CD4-positive, alpha-beta T cell (primary cell): ENCODE results near the gene ACCSL. TPM values are rescaled to one million over a fixed set of nuclear protein-coding genes. Genes with fewer than 3 reads are reported as not detected.

Source experiments
- ATAC-seq: fragments of 200-7000 bp; cut with Tn5 transposase; one replicate; pipeline ENCODE4 v1.10.0; 2022; ENCODE audit warnings: mild to moderate bottlenecking; ENCODE audit not compliant: poor library complexity
- CTCF ChIA-PET: fragments of 350-600 bp; sonication (Branson Sonifier 250); formaldehyde crosslinking; loops from one replicate; lab custom pipeline; 2021; ENCODE audit warnings: antibody characterized with exemption, inconsistent platforms; lab: Charles Lee
- POLR2A ChIA-PET: fragments of 350-600 bp; sonication (Branson Sonifier 250); formaldehyde crosslinking; loops from one replicate; lab custom pipeline; 2021; ENCODE audit warnings: antibody characterized with exemption, inconsistent platforms; lab: Charles Lee
- DNase-seq, 14 experiments: peaks; one replicate each; pipeline ENCODE4 v3.0.0-alpha.2; 2013 to 2020; ENCODE audit warnings: mixed read lengths in 2 of 14
- H3K27ac ChIP-seq, 2 donors: one replicate each; pipeline versions ENCODE4 v1.5.1 to v1.7.0; 2013; ENCODE audit warnings: low read length in 2 of 2, low read depth in 1 of 2, mild to moderate bottlenecking in 1 of 2
- H3K27me3 ChIP-seq, 2 experiments: 1 replicate in 1 of 2; 2 replicates in 1 of 2; pipeline versions ENCODE4 v1.6.1 to v1.7.0; 2013; ENCODE audit warnings: low read length in 2 of 2, control low read depth in 1 of 2, mild to moderate bottlenecking in 1 of 2, moderate library complexity in 1 of 2; ENCODE audit not compliant: insufficient read depth in 2 of 2, control insufficient read depth in 1 of 2
- H3K36me3 ChIP-seq: one replicate; pipeline ENCODE4 v1.6.1; 2013; ENCODE audit warnings: low read length, control low read depth; ENCODE audit not compliant: insufficient read depth
- H3K4me1 ChIP-seq: one replicate; pipeline ENCODE4 v1.6.1; 2013; ENCODE audit warnings: low read length, control low read depth; ENCODE audit not compliant: insufficient read depth
- H3K4me3 ChIP-seq: one replicate; pipeline ENCODE4 v1.5.1; 2013; ENCODE audit warnings: mild to moderate bottlenecking, low read length, moderate library complexity
- H3K9me3 ChIP-seq, 2 experiments: 1 replicate in 1 of 2; 2 replicates in 1 of 2; pipeline versions ENCODE4 v1.6.1 to v1.7.0; 2013; ENCODE audit warnings: low read length in 2 of 2, mild to moderate bottlenecking in 2 of 2, control low read depth in 1 of 2, moderate library complexity in 1 of 2; ENCODE audit not compliant: control insufficient read depth in 1 of 2, insufficient read depth in 1 of 2
- H3K27ac Mint-ChIP-seq: one replicate; pipeline ENCODE4 v1.8.0; 2020; ENCODE audit warnings: mixed read lengths
- H3K27me3 Mint-ChIP-seq: one replicate; pipeline ENCODE4 v1.8.0; 2021; ENCODE audit warnings: mixed read lengths
- H3K36me3 Mint-ChIP-seq: one replicate; pipeline ENCODE4 v1.8.0; 2021; ENCODE audit warnings: low read depth, mixed read lengths
- H3K4me1 Mint-ChIP-seq: one replicate; pipeline ENCODE4 v1.8.0; 2021; ENCODE audit warnings: low read depth, mixed read lengths
- H3K4me3 Mint-ChIP-seq: one replicate; pipeline ENCODE4 v1.8.0; 2020; ENCODE audit warnings: mild to moderate bottlenecking, mixed read lengths
- H3K9me3 Mint-ChIP-seq: one replicate; pipeline ENCODE4 v1.8.0; 2020; ENCODE audit warnings: mixed read lengths
- CTCF ChIP-seq: fragments of 200-600 bp; IDR thresholded peaks from one replicate; pipeline ENCODE4 v1.8.0; 2022; ENCODE audit warnings: antibody characterized with exemption, mild to moderate bottlenecking
- intact Hi-C, 2 experiments: fragments of 100-400 bp; cut with DNase I in 1 of 2; cut with micrococcal nuclease in 1 of 2; formaldehyde crosslinking; loops; one replicate each; pipeline versions ENCODE4 v1.15.1 to v1.9.0; 2023 to 2025; cut with DNase I, micrococcal nuclease
- polyA plus RNA-seq, 2 donors: library from polyadenylated mRNA; unstranded; fragments of 120-200 nt; gene quantifications; one replicate each; pipeline ENCODE4 v1.2.1, GENCODE V29; 2013
- total RNA-seq, 174 experiments: library from RNA in 2 of 174; stranded (reverse) in 2 of 174; gene quantifications; one replicate each; pipeline ENCODE4 v1.2.3 and lab custom pipeline; 2021 to 2026

ACCSL gene
- total RNA-seq: not detected
- polyA plus RNA-seq (2013, experiment 1 of 2): not detected
- not detected for polyA plus RNA-seq (2013, experiment 2 of 2)
- 0 to 0.09 (median 0) reads per million in 172 experiments for total RNA-seq (lab: John Stamatoyannopoulos, UW)

GRCh38 chr11:44047931-44048431 lies at the start of gene ACCSL:
ACCSL (plus strand) TSS chr11:44047981; CDS start chr11:44048037, 56 bp downstream.
- ATAC-seq (no peak), DNase-seq (no peak)
- intact Hi-C loops: no loop called here
- peaks cover 4% of the 10 kb centered on the region for H3K27me3 Mint-ChIP-seq
- TF ChIP-seq CTCF: no peak
- H3K27ac ChIP-seq: no peak within 1 kb of the TSS
- no peaks in the 10 kb centered on the region for H3K9me3 ChIP-seq
- no peaks in the 10 kb centered on the region for H3K9me3 Mint-ChIP-seq
- no peaks in the 10 kb centered on the region for H3K4me1 ChIP-seq
- no peak within 1 kb of the TSS for H3K27ac Mint-ChIP-seq
- H3K4me3 ChIP-seq: no peak within 1 kb of the TSS
- H3K27me3 ChIP-seq: no peaks in the 10 kb centered on the region
- no peaks in the 10 kb centered on the region for H3K36me3 Mint-ChIP-seq
- POLR2A ChIA-PET: no interaction called here
- H3K4me3 Mint-ChIP-seq: no peak within 1 kb of the TSS
- no peaks in the 10 kb centered on the region for H3K4me1 Mint-ChIP-seq
- H3K36me3 ChIP-seq: no peaks in the 10 kb centered on the region
- CTCF ChIA-PET: no interaction called here

DNA sequence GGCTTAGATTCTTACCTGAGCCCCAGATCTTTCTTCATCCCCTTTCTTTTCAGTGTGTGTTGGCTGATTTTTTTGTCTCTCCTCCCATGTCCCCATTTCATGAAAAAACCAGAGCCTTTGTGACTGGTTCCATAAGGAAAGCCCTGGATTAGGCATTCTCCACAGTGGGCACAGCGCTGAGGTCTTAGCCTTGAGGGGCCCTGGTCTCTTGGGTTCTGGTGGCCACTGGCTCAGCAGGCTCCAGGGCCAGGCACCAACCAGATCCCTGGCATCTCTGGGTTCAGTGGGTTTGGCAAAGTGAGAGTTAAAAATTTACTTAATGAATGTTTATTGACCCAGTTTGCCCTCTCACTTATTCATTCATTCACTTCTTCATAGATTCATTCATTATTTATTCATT lies 49.5 kb upstream of the ACCSL start:
- POLR2A ChIA-PET: no interaction called here
- no peaks in the 10 kb centered on the region for H3K36me3 ChIP-seq
- peaks cover 5% of the 10 kb centered on the region for H3K27me3 Mint-ChIP-seq
- CTCF ChIA-PET: no interaction called here
- no peaks in the 10 kb centered on the region for H3K4me1 Mint-ChIP-seq
- no peak for TF ChIP-seq CTCF
- H3K4me3 Mint-ChIP-seq: no peak overlapping the region
- H3K9me3 ChIP-seq: no peaks in the 10 kb centered on the region
- no peaks in the 10 kb centered on the region for H3K27me3 ChIP-seq
- intact Hi-C loops: no loop called here
- ATAC-seq (no peak), DNase-seq (no peak)
- H3K27ac ChIP-seq: no peak overlapping the region
- no peak overlapping the region for H3K27ac Mint-ChIP-seq
- no peak overlapping the region for H3K4me3 ChIP-seq
- no peaks in the 10 kb centered on the region for H3K9me3 Mint-ChIP-seq
- no peaks in the 10 kb centered on the region for H3K36me3 Mint-ChIP-seq
- no peaks in the 10 kb centered on the region for H3K4me1 ChIP-seq

GRCh38 chr11:44000731-44001130 lies 47.0 kb upstream of the ACCSL start:
- no peaks in the 10 kb centered on the region for H3K36me3 Mint-ChIP-seq

More at GRCh38 chr11:44000731-44001130, 47.0 kb upstream of the ACCSL start:
- ChIA-PET POLR2A (no interaction called here), CTCF (no interaction called here)
- no peaks in the 10 kb centered on the region for H3K4me1 ChIP-seq
- Mint-ChIP-seq H3K9me3 (no peaks in the 10 kb centered on the region), H3K27ac (no peak overlapping the region), H3K4me1 (no peaks in the 10 kb centered on the region), H3K27me3 (peaks cover 5% of the 10 kb centered on the region), H3K4me3 (no peak overlapping the region)
- no peaks in the 10 kb centered on the region for H3K27me3 ChIP-seq
- intact Hi-C loops: no loop called here
- no peaks in the 10 kb centered on the region for H3K36me3 ChIP-seq
- ATAC-seq: no peak
- DNase-seq: no peak
- TF ChIP-seq CTCF: no peak
- no peak overlapping the region for H3K27ac ChIP-seq
- no peaks in the 10 kb centered on the region for H3K9me3 ChIP-seq
- no peak overlapping the region for H3K4me3 ChIP-seq
